Measurements from ENCODE around the gene CDH13. TPM values are rescaled to one million over a fixed set of nuclear protein-coding genes. Genes with fewer than 3 reads are reported as not detected.

The CDH13 gene
- total and polyA plus RNA-seq, 2 of the 8 experiments (the other 6 are each of a cell fraction or from before 2014, with no cell fraction given) = 2.3 to 2.4 TPM

DNA sequence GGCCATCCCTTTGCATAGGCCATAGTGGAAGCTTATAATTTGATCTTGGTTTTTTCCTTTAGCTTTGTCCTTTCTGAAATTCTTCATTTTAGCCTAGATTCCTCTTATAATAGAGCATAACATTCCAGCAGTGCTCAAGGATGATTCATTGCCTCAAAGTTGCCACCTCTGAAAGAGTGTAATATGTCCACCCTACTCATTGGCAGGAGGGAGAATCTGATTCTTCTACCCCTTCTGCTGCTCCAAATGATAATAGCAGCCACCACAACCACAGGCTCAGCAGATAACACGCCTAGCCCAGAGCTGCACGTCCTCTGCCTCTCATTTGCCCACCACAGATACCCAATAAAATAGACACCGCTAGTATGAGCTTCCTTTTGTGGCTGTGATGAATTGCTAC lies 843.6 kb downstream of the CDH13 start (continued):
- TF ChIP-seq CREB1 (IDR thresholded peaks at IDR 0.05) (no peak), CEBPB (IDR thresholded peaks at IDR 0.05; ENCODE audit: low read depth, low read length) (no peak), YY1 (IDR thresholded peaks at IDR 0.05; ENCODE audit: low read depth, low read length) (no peak), GTF2F1 (IDR thresholded peaks at IDR 0.05; ENCODE audit: borderline replicate concordance, low read depth, low read length) (no peak)
